ENCODE results near the gene CLTCL1.

DNA sequence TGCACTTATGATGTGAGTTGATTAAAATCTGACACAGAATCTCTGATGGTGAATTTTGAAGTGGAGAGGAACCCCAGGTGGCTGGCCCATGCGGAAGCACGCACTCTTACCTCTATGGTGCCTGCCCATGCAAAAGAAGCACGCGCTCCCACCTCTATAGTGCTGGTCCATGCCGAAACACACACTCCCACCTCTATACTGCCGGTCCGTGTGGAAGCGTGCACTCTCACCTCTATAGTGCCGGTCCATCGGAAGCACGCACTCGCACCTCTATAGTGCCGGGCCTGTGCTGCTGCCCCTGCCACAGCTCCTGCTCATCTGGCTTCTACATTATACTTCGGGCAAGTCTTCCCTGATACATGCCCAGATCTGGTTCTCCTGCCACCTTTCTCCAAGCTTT, 76.2 kb downstream of the CLTCL1 start:
- TF ChIP-seq CTCF (IDR thresholded peaks at IDR 0.05 in 2 of 3, conservative IDR thresholded peaks at IDR 0.05 in 1 of 3; ENCODE audit: insufficient read depth in 2 of 3, low read depth in 1 of 3, low read length in 3 of 3), result no peak
- no peak for TF ChIP-seq YY1 (IDR thresholded peaks at IDR 0.05; ENCODE audit: borderline replicate concordance in 1 of 3, control insufficient read depth in 1 of 3, extremely low read depth in 1 of 3, insufficient read depth in 3 of 3, insufficient read length in 1 of 3, insufficient replicate concordance in 2 of 3, low read depth in 1 of 3, low read length in 2 of 3)
